Nephron (organoid): Measurements from ENCODE around the gene APEX1.
A peak's percentile ranks its signal among the peaks of the same experiment; 100 is the strongest.

Source experiments
- H3K27ac Mint-ChIP-seq, 3 experiments: 2 replicates each; pipeline ENCODE4 v1.8.0; 2020; ENCODE audit warnings: mixed read lengths in 3 of 3, mild to moderate bottlenecking in 2 of 3, moderate library complexity in 1 of 3
- H3K27me3 Mint-ChIP-seq: 2 replicates; pipeline ENCODE4 v1.8.0; 2021; ENCODE audit warnings: low read depth, mild to moderate bottlenecking, moderate library complexity, mixed read lengths
- H3K36me3 Mint-ChIP-seq: 2 replicates; pipeline ENCODE4 v1.8.0; 2020; ENCODE audit warnings: low read depth, mixed read lengths
- H3K4me1 Mint-ChIP-seq: 2 replicates; pipeline ENCODE4 v1.8.0; 2020; ENCODE audit warnings: mixed read lengths
- H3K4me3 Mint-ChIP-seq, 3 experiments: 2 replicates each; pipeline ENCODE4 v1.8.0; 2020; ENCODE audit warnings: mild to moderate bottlenecking in 3 of 3, mixed read lengths in 3 of 3, moderate library complexity in 2 of 3
- H3K9me3 Mint-ChIP-seq: 2 replicates; pipeline ENCODE4 v1.8.0; 2020; ENCODE audit warnings: mixed read lengths
- CTCF ChIP-seq, 3 experiments: fragments of 200-600 bp; sonication (generic); IDR thresholded peaks; one replicate each; pipeline ENCODE4 v1.5.0; 2021; ENCODE audit warnings: antibody characterized with exemption in 3 of 3; ENCODE audit not compliant: unreplicated experiment in 3 of 3

Gene APEX1

GRCh38 chr14:20422886-20423285, 32.1 kb upstream of the APEX1 start:
- Mint-ChIP-seq H3K4me3 (no peak overlapping the region), H3K9me3 (no peaks in the 10 kb centered on the region), H3K27me3 (peaks cover 6% of the 10 kb centered on the region), H3K36me3 (no peaks in the 10 kb centered on the region), H3K27ac (no peak overlapping the region), H3K4me1 (peaks cover 8% of the 10 kb centered on the region)
- TF ChIP-seq CTCF (IDR thresholded peaks at IDR 0.05; ENCODE audit: unreplicated experiment in 3 of 3): no peak

GRCh38 chr14:20424851-20425250, 30.2 kb upstream of the APEX1 start:
- no peak overlapping the region for H3K27ac Mint-ChIP-seq
- no peak for TF ChIP-seq CTCF (IDR thresholded peaks at IDR 0.05; ENCODE audit: unreplicated experiment in 3 of 3)
- no peaks in the 10 kb centered on the region for H3K9me3 Mint-ChIP-seq
- H3K4me1 Mint-ChIP-seq: peaks cover 17% of the 10 kb centered on the region
- no peak overlapping the region for H3K4me3 Mint-ChIP-seq
- H3K36me3 Mint-ChIP-seq: no peaks in the 10 kb centered on the region
- no peaks in the 10 kb centered on the region for H3K27me3 Mint-ChIP-seq

GRCh38 chr14:20427231-20428009, 27.6 kb upstream of the APEX1 start:
- Mint-ChIP-seq H3K36me3 (no peaks in the 10 kb centered on the region), H3K27ac (peak overlapping the region; percentile 57 to 77 (median 66)), H3K9me3 (no peaks in the 10 kb centered on the region), H3K27me3 (no peaks in the 10 kb centered on the region), H3K4me3 (no peak overlapping the region), H3K4me1 (peaks cover 17% of the 10 kb centered on the region)
- TF ChIP-seq CTCF (IDR thresholded peaks at IDR 0.05; ENCODE audit: unreplicated experiment in 3 of 3): no peak

GRCh38 chr14:20428010-20428365, 27.0 kb upstream of the APEX1 start:
- H3K9me3 Mint-ChIP-seq: no peaks in the 10 kb centered on the region
- H3K27me3 Mint-ChIP-seq: no peaks in the 10 kb centered on the region
- peak overlapping the region; percentile 57 to 77 (median 66) for H3K27ac Mint-ChIP-seq
- H3K4me1 Mint-ChIP-seq: peaks cover 17% of the 10 kb centered on the region
- no peaks in the 10 kb centered on the region for H3K36me3 Mint-ChIP-seq
- H3K4me3 Mint-ChIP-seq: no peak overlapping the region
- TF ChIP-seq CTCF (IDR thresholded peaks at IDR 0.05; ENCODE audit: unreplicated experiment in 3 of 3): no peak

GRCh38 chr14:20428802-20429201, 26.2 kb upstream of the APEX1 start:
- no peak for TF ChIP-seq CTCF (IDR thresholded peaks at IDR 0.05; ENCODE audit: unreplicated experiment in 3 of 3)
- peak overlapping the region; percentile 57 to 77 (median 66) for H3K27ac Mint-ChIP-seq
- H3K36me3 Mint-ChIP-seq: no peaks in the 10 kb centered on the region
- H3K27me3 Mint-ChIP-seq: peaks cover 6% of the 10 kb centered on the region
- no peaks in the 10 kb centered on the region for H3K9me3 Mint-ChIP-seq
- peaks cover 17% of the 10 kb centered on the region for H3K4me1 Mint-ChIP-seq
- no peak overlapping the region for H3K4me3 Mint-ChIP-seq
